GM19099 (cell line): ENCODE measurements around the gene NFKBIE.

Experiments
- POLR2A ChIP-seq: IDR thresholded peaks from 3 replicates; pipeline ENCODE4 v1.6.1; 2011; ENCODE audit warnings: low read depth; ENCODE audit not compliant: insufficient read length; ENCODE audit errors: extremely low read depth

Gene NFKBIE

GRCh38 chr6:44223319-44224028 lies 41.9 kb downstream of the NFKBIE start, which contains the start of gene SLC29A1:
Gene SLC29A1 (plus strand): TSS chr6:44223595. CDS start chr6:44227314, 3,719 bp downstream.
- TF ChIP-seq POLR2A, result peak; percentile 78

DNA sequence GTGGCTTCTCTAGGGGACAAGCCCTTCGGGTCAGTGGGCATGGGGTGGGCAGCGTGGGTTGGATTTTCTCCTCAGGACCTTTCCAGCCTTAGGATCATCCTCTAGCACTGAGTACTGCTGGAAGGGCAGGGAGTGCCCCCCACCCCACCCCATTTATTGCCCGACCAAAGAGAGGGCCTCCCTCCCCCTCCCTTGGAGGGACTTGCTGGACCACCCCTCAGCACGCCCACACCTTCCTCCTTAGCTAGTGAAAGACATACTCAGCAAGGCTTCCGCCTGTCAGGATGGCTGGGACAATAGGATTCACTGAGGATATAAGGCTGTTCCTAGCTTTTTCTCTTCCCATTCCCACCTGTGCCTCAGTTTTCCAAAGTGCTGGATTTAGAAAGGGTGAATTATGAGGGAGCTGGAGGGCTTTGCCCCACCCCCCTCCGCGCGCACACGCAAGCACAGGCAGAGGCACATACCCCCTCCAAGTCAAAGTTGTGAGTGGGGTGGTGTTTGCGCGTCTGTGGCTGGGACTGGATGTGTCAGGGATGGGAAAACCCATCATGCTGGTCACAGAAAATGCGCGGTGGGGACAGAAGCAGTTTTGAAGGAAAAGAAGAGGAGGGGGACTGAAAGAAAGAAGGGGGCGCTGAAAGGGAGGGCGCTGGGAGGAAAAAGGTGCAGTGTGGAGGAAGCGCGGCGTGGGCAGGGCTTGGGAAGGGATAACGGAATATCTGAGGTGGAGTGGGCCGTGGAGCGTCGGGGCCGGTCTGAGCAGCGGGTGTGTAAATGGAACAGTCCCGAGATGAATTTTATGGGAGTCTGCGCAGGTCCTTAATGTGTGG lies 42.6 kb downstream of the NFKBIE start:
- no peak for TF ChIP-seq POLR2A

- TF ChIP-seq POLR2A, result no peak
Measured at GRCh38 chr6:44221961-44222335, 43.4 kb downstream of the NFKBIE start.

DNA sequence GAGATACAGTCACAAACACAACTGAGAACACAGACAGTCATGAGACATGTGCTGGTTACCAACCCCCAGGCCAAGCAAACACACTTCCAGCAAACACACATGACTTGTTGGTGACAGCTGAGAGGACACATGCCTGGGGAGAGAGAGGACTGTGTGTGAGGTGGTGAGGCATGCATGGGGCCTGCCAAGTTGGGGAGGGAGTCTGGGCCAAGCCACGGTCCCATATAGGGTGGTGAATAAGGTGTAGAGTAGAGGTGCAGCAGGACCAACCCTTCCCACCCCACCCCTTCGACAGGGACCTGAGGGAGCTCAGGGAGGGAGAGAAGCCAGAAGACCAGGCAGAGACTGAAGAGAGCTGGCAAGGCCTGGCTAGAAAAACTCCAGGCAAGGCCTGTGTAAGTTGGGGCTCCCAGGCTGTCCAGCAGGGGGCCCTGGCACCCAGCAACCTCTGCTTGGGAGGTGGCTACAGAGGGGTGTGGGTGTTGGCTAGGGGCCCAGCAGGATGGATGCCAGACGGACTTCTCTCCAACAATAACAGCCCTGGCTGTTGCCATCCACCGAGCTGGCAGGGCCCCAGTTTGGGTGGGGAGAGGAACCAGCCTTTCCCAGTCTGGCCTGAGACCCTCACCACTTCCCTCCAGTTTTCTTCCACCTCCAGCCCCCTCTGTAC lies 43.9 kb downstream of the NFKBIE start:
- TF ChIP-seq POLR2A, result no peak

DNA sequence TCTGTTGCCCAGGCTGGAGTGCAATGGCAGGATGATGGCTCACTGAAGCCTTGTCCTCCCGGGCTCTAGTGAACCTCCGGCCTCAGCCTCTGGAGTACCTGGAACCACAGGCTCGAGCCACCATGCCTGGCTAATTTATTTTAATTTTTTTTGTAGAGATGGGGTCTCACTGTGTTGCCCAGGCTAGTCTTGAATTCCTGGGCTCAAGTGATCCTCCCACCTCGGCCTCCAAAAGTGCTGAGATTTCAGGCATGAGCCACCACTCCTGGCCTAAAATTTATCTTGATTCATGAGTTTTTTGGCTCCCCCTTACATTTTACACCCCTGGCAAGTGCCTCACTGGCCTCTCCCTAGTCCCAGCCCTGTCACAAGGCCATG lies 44.4 kb downstream of the NFKBIE start:
- no peak for TF ChIP-seq POLR2A

DNA sequence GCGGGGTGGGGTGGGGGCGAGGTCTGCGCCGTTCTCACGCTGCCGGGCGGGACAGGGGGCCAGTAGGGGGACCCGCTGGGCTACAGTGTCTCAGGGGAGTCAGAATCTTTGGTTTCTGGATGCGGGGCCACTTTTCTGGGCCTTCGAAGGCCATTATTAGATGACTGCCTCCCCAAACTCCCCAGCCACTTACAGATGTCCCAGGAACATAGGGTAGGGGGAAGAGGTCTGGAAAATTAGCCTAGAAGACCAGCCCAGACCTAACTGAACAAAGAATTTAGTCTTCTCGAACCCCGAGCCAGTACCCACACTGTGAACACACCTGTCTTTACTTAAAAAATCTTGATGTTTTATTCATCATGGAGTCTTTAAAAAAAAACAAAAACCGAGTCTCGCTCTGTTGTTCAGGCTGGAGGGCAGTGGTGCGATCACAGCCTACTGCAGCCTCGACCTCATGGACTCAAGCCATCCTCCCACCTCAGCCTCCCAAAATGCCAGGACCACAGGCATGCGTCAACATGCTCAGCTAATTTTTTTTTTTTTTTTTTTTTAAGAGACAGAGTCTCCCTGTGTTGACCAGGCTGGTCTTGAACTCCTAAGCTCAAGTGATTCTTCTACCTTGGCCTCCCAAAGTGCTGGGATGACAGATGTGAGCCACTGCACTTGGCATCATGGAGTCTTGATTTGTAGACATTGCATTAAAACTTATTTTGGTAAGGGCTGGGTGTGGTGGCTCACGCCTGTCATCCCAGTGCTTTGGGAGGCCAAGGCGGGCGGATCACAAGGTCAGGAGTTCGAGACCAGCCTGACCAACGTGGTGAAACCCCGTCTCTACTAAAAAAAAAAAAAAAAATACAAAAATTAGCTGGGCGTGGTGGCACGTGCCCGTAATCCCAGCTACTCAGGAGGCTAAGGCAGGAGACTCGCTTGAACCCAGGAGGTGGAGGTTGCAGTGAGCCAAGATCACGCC lies 45.3 kb downstream of the NFKBIE start:
- TF ChIP-seq POLR2A, result no peak

DNA sequence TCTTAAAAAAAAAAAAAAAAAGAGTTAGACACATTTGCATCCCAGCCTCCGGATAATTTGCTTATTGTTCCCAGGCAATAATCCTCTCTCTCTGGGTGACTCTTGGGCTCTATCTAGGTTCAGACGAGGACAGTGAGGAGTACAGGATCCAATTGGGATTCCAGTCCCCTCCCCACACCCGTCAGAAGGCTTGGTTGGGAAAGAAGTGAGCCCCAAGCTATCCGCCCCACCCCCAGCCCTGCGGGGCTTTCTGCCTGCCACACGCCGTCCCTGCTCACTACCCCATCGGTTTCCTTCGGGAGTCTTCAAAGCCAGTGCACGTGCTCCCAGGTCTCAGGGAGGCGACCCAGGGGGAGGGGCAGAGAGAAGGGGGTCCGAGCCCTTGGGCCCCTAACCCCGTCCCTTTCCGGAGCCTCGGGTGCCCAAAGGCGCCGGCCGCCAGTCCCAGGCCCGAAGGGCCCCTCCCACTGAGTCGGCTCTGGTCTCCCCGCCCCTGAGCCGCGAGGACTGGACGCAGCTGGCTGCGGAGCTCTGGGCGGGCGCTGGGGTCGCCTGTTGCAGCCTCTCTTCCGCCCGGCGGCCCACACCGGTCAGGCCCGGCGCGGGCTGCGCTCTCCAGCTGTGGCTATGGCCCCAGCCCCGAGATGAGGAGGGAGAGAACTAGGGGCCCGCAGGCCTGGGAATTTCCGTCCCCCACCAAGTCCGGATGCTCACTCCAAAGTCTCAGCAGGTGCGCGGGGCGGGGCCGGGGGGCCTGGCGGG lies 46.1 kb downstream of the NFKBIE start:
- peak; percentile 80 for TF ChIP-seq POLR2A

GRCh38 chr6:44217332-44218143 lies 47.8 kb downstream of the NFKBIE start:
- TF ChIP-seq POLR2A, result no peak

DNA sequence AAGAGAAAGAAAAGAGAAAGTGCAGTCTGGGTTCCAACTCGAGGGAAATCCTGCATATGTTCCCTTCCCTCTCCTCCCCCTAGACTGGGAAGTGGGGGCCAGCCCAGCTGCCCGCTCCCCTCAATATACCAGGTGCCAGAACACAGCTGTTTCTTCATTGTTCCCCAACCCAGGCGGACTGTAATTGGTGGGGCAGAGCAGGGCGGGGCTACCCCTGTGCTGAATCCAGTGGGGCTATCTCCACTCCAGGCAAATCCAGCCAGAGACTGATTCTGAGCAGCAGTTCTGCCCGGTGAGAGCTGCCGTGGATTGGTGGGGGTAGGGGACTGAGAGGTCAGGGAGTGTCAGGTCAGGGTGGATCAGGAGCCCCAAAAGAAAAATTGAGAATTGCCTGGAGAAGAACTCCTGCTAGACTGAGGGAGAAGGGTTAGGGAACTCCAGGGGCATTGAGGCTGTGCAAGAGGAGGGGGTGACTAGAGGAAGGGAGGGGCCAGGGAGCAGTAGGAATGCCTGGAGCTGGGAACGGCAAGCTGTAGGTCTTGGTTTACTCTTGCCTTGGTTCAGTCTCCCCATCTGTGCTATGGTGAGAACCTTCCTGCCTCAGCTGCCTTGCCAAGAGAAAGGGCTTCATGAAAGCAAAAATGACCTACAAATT lies 48.5 kb downstream of the NFKBIE start, which contains the start of gene MYMX:
Gene MYMX (plus strand): TSS at position 250 of the 655 bp plus-strand sequence. CDS start 546 bp downstream, outside the sequence.
- TF ChIP-seq POLR2A, result no peak

DNA sequence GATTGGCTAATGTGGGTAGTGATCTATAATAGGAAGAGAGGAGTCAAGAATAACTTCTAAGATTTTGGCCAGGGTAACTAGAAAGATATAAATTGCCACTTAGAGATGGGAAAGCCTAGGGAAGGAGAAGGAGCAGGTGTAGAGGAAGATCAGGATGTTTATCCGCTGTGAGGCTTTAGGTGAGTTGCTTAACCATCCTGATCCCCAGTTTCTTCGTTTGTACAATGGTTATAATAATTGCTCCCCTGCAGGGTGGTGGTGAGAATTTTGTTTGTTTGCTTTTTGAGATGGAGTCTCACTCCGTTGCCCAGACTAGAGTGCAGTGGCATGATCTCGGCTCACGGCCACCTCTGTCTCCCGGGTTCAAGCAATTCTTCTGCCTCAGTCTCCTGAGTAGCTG lies 51.0 kb downstream of the NFKBIE start:
- no peak for TF ChIP-seq POLR2A

DNA sequence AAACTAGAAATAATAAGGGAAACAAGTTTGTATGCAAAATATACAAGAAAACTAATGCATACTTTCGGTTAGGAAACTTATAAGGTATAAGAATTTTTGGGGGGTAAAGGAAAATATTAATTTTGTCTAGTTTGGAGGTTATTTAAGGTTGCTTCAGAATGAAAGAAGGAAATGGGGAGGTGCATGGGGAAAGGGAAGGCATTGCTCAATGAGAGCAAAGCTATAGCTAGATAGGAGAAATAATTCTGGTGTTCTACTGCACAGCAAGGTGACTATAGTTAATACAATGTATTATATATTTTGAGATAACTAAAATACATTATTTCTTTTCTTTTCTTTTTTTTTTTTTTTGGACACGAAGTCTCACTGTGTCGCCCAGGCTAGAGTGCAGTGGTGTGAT lies 54.1 kb downstream of the NFKBIE start:
- no peak for TF ChIP-seq POLR2A
